Esophagus squamous epithelium (tissue), 5 donors: ENCODE results near the gene GRIN1. TPM values are rescaled to one million over a fixed set of nuclear protein-coding genes. Genes with fewer than 3 reads are reported as not detected.

Experiments
- DNase-seq: peaks from one replicate; lab custom pipeline; 2025; lab: John Stamatoyannopoulos, UW
- H3K27ac ChIP-seq, 4 donors: fragments of 200-600 bp; sonication (generic); one replicate each; pipeline ENCODE4 v1.5.1; 2016 to 2019; ENCODE audit warnings: mild to moderate bottlenecking in 1 of 4
- H3K27me3 ChIP-seq, 4 donors: fragments of 200-600 bp; sonication (generic); 1 replicate in 3 of 4; 2 replicates in 1 of 4; pipeline versions ENCODE4 v1.5.1 to v1.6.0; 2017 to 2021; ENCODE audit warnings: antibody characterized with exemption in 1 of 4
- H3K36me3 ChIP-seq, 3 donors: fragments of 200-600 bp; sonication (generic); one replicate each; pipeline ENCODE4 v1.5.1; 2016 to 2019
- H3K4me1 ChIP-seq, 3 donors: fragments of 200-600 bp; sonication (generic); one replicate each; pipeline ENCODE4 v1.5.1; 2017 to 2019
- H3K4me3 ChIP-seq, 4 donors: fragments of 200-600 bp; sonication (generic); 1 replicate in 3 of 4; 2 replicates in 1 of 4; pipeline ENCODE4 v1.5.1; 2016 to 2019; ENCODE audit warnings: mild to moderate bottlenecking in 2 of 4, moderate library complexity in 1 of 4
- H3K9me3 ChIP-seq, 3 donors: fragments of 200-600 bp; sonication (generic); one replicate each; pipeline ENCODE4 v1.5.1; 2016 to 2019
- CTCF ChIP-seq, 6 experiments: fragments of 450-650 bp in 4 of 6; fragments of 200-600 bp in 2 of 6; sonication (generic) in 2 of 6; IDR thresholded peaks; one replicate each; pipeline ENCODE4 v1.5.1; 2016 to 2019; ENCODE audit warnings: antibody characterized with exemption in 6 of 6, mild to moderate bottlenecking in 4 of 6, moderate library complexity in 4 of 6
- POLR2A ChIP-seq, 4 donors: fragments of 450-650 bp; IDR thresholded peaks; one replicate each; pipeline ENCODE4 v1.6.1; 2017; ENCODE audit warnings: antibody characterized with exemption in 4 of 4, mild to moderate bottlenecking in 4 of 4, moderate library complexity in 3 of 4
- WGBS, 2 donors: methylation state at CpG; one replicate each; pipeline ENCODE4 v1.1.5; 2018; 5-methylcytosine and 5-hydroxymethylcytosine counted together
- intact Hi-C: fragments of 100-400 bp; cut with DNase I; formaldehyde crosslinking; loops from one replicate; pipeline ENCODE4 v1.15.0; 2022
- total RNA-seq, 4 donors: library from RNA; depleted of rRNA; stranded (reverse); fragments of >200 nt; gene quantifications; one replicate each; pipeline ENCODE4 v1.1.0, GENCODE V29; 2016
- donor health status: DM: yes; HTN: yes; CAD: no.

GRIN1 gene
- total RNA-seq, 4 donors from 2014 or later, result 0.38 TPM; not detected in 3

GRCh38 chr9:137140151-137141012 is 1.4 kb downstream of the GRIN1 start:
- H3K27me3 ChIP-seq, result peaks cover 0 to 94% (median 35%) of the 10 kb centered on the region in 4 donors
- no peaks in the 10 kb centered on the region for H3K36me3 ChIP-seq
- H3K4me1 ChIP-seq, result peaks cover 0 to 25% (median 13%) of the 10 kb centered on the region in 3 donors
- H3K27ac ChIP-seq, result no peak overlapping the region
- no peak overlapping the region for H3K4me3 ChIP-seq
- intact Hi-C loops, result no loop called here
- WGBS, 2 donors, result 48 to 59% methylated on average over 9 to 17 of the region's 26 CpGs
- H3K9me3 ChIP-seq, result no peaks in the 10 kb centered on the region
- TF ChIP-seq POLR2A (IDR thresholded peaks at IDR 0.05) (no peak), CTCF (IDR thresholded peaks at IDR 0.05) (no peak)
- DNase-seq, result no peak

GRCh38 chr9:137141050-137141810 is 2.3 kb downstream of the GRIN1 start:
- peaks cover 0 to 20% (median 11%) of the 10 kb centered on the region in 3 donors for H3K4me1 ChIP-seq
- WGBS, 2 donors, result 80% methylated on average over 1 of the region's 17 CpGs; no CpG with 5 or more reads in 1 of the 2 donors
- no peak overlapping the region for H3K27ac ChIP-seq
- no peaks in the 10 kb centered on the region for H3K36me3 ChIP-seq
- intact Hi-C loops, result no loop called here
- H3K4me3 ChIP-seq, result no peak overlapping the region
- DNase-seq, result no peak
- no peaks in the 10 kb centered on the region for H3K9me3 ChIP-seq
- H3K27me3 ChIP-seq, result peaks cover 0 to 94% (median 34%) of the 10 kb centered on the region in 4 donors
- TF ChIP-seq POLR2A (IDR thresholded peaks at IDR 0.05) (no peak), CTCF (IDR thresholded peaks at IDR 0.05) (no peak)

- intact Hi-C loops, result no loop called here
- no peak overlapping the region for H3K4me3 ChIP-seq
- no peak for DNase-seq
- peaks cover 0 to 16% (median 8%) of the 10 kb centered on the region in 3 donors for H3K4me1 ChIP-seq
- no peaks in the 10 kb centered on the region for H3K9me3 ChIP-seq
- TF ChIP-seq CTCF (IDR thresholded peaks at IDR 0.05), result no peak
- TF ChIP-seq POLR2A (IDR thresholded peaks at IDR 0.05), result no peak
- WGBS, 2 donors, result 69 to 73% methylated on average over 9 to 21 of the region's 24 CpGs
- H3K27ac ChIP-seq, result no peak overlapping the region
- H3K36me3 ChIP-seq, result no peaks in the 10 kb centered on the region
- peaks cover 0 to 94% (median 26%) of the 10 kb centered on the region in 4 donors for H3K27me3 ChIP-seq
Measured at GRCh38 chr9:137141976-137142936, 3.3 kb downstream of the GRIN1 start.

- H3K27ac ChIP-seq, result no peak overlapping the region
- no peaks in the 10 kb centered on the region for H3K36me3 ChIP-seq
- no peak overlapping the region for H3K4me3 ChIP-seq
- 20 to 37% methylated on average over 2 of the region's 4 CpGs for WGBS, 2 donors
- no peaks in the 10 kb centered on the region for H3K9me3 ChIP-seq
- intact Hi-C loops, result no loop called here
- peaks cover 0 to 11% (median 8%) of the 10 kb centered on the region in 3 donors for H3K4me1 ChIP-seq
- H3K27me3 ChIP-seq, result peaks cover 0 to 94% (median 14%) of the 10 kb centered on the region in 4 donors
- DNase-seq, result no peak
- TF ChIP-seq POLR2A (IDR thresholded peaks at IDR 0.05) (no peak), CTCF (IDR thresholded peaks at IDR 0.05) (no peak)
Measured at GRCh38 chr9:137143459-137143858, 4.5 kb downstream of the GRIN1 start.
